Panc1 (cell line): ENCODE results near the gene CROCC2.

Experiments
- POLR2AphosphoS5 ChIP-seq: IDR thresholded peaks from 2 replicates; pipeline ENCODE4 v1.6.1; 2012; ENCODE audit warnings: mild to moderate bottlenecking, low read depth, low read length, moderate library complexity
- SIN3A ChIP-seq: IDR thresholded peaks from 2 replicates; pipeline ENCODE4 v1.6.1; 2012; ENCODE audit warnings: low read depth, mild to moderate bottlenecking, low read length, moderate library complexity, borderline replicate concordance; ENCODE audit not compliant: insufficient read depth
- TF ChIP-seq, protein P1 (sequence below): fragments of 450-650 bp; IDR thresholded peaks from 2 replicates; pipeline ENCODE4 v1.5.1; 2017; ENCODE audit warnings: mild to moderate bottlenecking

DNA sequence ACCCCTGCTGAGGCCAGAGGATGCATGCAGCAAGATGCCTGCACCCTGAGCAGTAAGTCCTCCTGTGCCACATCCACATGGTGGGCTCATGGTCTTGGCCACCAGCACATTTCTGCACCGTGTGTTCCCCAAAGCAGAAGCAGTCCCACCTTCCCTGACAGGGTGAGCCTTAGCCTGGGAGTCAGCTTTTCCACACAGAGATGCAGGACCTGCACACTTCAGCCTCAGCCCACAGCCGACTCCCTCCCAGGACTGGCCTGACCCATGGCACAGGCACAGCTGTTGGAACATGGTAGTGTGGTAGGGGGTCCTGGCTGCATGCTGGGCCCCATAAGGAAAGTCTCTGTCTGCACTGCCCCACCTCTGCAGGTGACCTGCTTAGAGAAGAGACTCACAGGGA, 97.2 kb downstream of the CROCC2 start:
- TF ChIP-seq, protein P1, sequence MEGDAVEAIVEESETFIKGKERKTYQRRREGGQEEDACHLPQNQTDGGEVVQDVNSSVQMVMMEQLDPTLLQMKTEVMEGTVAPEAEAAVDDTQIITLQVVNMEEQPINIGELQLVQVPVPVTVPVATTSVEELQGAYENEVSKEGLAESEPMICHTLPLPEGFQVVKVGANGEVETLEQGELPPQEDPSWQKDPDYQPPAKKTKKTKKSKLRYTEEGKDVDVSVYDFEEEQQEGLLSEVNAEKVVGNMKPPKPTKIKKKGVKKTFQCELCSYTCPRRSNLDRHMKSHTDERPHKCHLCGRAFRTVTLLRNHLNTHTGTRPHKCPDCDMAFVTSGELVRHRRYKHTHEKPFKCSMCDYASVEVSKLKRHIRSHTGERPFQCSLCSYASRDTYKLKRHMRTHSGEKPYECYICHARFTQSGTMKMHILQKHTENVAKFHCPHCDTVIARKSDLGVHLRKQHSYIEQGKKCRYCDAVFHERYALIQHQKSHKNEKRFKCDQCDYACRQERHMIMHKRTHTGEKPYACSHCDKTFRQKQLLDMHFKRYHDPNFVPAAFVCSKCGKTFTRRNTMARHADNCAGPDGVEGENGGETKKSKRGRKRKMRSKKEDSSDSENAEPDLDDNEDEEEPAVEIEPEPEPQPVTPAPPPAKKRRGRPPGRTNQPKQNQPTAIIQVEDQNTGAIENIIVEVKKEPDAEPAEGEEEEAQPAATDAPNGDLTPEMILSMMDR, result no peak
- TF ChIP-seq POLR2AphosphoS5 (no peak), SIN3A (no peak)
